Stimulated activated CD8-positive, alpha-beta memory T cell treated with anti-CD3 and anti-CD28 coated beads, Interleukin-2, amount 100 ng/mL, for 1 hour (primary cell): Measurements from ENCODE around the gene PCDHGC5.
A peak's percentile ranks its signal among the peaks of the same experiment; 100 is the strongest.

Experiments
- DNase-seq, 2 donors: peaks; one replicate each; pipeline ENCODE4 v3.0.0-alpha.2; 2020; ENCODE audit warnings: low read depth in 2 of 2

The PCDHGC5 gene

DNA sequence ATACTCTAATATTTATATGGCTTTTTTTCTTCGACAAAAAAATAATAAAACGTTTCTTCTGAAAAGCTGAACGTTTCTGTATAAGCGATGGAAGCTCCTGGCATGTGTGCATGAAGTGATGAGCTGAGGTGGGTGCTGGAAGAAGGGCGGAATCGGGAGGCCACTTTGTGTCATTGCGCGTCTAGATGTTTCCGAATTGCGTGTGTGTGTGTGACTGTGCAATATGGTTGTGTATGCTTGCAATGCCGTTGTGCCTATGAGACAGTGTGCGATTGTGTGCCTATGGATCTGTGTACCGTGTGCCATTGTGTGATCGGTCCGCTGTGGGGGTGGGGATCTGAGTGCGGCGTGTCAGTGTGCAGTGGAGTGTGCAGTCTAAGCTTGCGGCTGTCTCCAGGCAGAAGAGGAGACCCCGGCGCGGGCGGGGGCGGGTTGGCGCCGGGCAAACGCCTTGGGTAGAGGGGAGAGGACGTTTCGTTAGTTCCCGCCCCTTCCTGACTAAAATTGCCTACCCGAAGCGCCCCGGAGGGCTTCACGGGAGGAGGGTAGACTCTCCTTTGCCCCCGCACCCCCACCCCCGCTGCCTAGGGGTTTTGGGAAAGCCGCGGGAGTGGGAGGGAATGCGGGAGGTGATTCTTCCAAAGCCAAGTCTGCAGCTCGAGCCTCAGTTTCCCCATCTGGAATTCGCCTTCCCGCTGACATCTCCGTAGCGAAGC is 24.2 kb downstream of the PCDHGC5 start:
- DNase-seq, result no peak

DNA sequence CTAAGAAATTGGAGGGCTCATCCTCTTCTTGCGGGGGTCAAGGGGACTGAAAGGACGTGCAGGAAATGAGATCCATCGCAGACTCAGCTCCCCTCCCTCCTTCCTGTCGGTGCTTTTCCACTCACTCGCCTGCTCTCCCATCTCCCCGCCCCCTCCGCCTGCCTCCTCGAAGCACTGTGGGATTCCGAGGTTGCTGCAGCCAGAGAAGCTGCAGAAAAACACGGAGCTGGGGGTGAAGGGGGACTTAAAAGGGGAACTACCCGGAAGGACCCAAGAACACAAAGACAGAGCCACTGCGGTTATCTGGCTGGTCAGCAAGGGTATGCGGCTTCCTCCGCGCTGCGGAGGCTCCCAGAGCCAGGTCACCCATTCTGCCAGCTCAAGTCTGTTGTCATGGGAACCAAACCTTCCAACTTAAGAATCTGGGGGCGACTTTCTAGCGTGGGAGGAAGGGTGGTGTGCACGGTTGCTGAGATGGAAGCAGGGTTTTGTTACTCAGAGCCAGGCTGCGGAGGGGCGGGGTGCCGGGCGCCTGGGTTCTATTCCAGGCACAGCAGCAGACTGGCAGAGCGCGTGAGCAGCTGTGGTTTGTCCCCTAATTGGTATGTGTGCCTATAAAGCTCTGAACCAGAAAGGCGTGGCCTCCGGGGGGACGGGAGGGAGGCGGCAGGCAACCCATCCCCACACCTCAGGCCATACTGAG is 24.9 kb downstream of the PCDHGC5 start:
- peak in 1 of 2 donors; percentile 35 for DNase-seq

DNA sequence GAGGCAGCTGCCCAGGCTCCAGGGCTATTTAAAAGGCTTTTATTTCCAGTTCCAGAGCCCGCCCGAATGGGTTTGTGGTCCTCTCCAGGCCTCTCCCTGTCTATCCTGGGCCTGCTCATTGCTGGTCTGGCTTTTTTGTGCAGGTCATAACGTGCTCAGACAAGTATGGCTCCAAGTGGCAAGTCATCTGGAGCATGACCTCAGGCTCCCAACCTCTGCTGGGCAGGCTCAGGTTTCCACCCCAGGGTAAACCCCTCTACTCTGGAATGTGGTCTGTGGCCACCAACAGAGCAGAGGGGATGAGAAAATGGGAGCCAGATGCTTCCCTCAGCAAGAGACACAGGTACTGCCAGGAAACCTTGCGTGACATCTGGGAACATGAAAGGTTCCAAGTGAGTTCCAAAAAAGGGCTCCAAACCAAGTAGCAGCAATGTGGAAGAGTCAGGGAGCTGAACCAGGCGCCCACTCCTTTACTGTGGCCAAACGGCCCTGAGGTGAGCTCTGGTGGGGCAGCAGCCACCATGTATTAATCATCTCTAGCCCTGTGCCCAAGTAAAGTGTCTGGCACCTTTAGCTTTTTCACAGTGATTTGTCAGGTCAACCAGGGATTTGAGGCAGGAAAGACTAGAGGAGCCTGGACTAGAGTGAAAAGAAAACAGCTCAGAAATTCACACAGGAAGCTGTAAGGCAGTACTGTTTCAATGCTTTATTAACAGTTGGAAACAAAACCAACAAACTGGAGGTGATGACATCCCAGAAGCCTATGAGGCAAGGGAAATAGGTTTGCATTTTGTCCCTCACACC is 25.7 kb downstream of the PCDHGC5 start:
- DNase-seq, result no peak

DNA sequence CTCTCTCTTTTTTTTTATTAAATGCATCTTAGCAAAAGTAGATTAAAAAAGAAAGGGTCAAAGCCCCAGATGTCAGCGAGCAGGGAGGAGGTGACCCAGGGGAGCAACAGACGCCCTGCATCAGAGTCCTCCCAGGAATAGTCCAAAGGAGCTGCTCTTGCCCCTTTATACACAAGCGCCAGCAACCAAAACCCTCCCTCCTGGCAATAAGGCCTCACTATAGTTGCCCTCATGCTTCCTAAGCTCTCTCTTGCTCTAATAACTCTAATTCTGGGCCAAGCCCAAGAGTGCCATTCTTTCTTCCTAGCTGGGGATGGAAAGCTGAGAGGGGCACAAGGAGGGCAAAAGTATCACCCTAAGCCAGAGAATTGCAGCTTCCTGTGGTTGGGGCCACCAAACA is 26.3 kb downstream of the PCDHGC5 start:
- DNase-seq, result no peak

DNA sequence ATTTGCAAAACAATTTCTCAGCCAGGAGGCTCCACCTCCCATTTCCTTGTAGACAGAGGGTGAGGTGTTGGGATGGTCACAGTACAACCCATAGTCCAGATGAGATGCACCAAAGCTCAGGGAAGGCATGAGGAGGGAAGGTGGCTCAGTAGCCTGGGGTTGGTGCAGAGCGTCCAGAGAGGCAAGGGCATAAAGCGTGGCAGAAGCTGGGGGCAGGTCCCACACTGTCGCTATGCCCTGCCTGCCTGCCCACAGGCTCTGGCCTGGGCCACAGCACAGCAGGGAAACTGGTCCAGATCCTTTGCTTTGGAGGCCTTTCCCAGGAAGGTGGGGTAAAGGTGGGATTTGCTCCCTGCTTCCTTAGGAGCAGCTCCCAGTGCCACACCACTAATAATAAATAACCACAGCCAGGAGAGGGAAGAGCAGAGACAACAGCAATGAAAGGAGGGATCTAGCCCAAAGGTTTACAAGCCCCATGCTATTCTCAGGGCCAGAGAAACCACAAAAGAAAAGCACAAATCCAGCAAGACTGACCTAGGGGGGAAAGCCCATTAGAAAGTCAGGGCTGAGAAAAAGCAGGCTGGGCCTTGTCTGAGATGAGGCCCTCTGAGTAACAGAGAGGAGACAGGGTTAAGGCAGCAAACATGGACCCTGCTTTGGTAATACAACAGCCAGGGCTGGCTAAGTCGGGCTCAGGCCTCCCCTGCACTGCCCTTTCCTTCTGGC is 27.2 kb downstream of the PCDHGC5 start:
- DNase-seq, result no peak

DNA sequence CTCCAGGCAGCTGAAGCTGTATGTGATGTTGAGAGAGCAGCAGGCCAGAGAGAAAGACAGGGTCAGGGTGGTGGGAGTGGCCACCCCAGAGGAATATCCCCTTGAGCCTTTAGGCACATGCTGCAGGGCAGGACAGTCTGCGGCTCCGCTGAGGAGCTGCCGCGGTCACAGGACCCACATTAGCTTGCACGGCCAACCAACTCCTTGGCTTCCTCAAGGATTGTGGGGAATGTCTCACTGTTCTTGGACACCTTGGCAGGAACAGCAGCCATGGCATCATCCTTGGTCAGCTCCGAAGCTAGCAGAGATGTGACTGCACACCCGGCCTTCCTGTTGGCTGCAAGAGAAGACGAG is 27.8 kb downstream of the PCDHGC5 start:
- no peak for DNase-seq

DNA sequence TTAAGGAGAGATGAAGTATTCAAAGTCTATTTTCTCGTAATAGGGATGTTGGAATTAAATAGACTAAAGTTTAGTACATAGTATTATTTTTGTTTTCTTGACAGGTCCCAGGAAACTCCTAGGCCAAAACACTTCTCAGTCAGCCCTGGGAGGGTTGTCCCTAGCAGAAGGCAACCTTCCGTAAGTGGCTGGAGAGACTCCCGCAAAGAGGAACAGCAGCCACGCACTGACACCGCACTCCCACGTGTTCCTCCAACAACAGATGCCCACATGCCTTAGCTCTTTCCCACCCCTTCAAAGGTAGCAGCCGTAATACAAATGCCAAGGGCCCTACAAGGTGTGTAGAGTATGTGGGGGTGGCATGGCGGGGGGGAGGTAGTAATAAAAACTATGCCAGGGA is 28.4 kb downstream of the PCDHGC5 start:
- DNase-seq, result no peak

DNA sequence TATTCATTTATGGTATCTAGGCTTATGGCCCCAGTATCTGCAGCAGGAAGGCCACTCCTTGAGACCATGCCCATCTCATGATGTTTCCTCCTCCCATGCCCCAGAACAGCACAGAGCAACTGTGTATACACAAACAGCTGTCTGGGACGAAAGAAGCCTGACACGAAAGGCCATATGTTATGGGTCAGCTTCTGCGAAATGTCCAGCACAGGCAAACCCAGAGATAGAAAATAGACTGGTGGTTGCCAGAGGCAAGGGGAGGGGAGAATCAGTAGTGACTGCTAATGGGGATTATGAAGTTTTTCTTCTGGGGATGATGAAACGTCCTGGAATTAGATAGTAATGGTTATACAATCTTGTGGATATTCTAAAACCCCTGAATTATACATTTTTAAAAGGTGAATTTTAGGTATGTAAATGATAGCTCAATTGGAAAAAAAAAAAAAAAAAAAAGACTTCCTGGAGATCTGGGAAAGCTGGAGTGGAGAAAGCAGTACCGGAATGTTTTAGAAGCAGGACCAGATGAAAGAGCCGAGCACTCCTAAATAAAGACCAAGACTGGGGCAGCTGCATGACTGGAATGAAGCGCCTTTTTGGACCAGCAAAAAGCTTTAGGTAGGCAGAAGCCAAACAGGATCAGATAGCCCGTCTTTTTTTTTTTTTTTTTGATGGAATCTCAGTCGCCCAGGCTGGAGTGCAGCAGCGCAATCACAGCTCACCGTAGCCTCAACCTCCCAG is 29.2 kb downstream of the PCDHGC5 start:
- DNase-seq, result no peak

DNA sequence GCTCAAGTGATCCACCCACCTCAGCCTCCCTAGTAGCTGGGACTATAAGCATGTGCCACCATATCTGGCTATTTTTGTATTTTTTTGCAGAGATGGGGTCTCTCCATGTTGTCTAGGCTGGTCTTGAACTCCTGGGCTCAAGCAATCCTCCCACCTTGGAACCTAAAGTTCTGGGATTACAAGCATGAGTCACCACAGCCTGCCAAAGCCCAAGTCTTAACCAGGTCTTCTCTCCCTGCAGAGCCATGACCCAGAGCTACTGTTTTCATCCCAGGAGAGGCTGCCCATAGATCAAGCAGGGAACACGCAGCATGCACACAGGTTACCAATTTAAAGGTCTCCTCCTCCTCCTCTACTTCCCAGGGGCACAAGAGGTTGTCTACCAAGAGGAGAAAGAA is 29.7 kb downstream of the PCDHGC5 start:
- DNase-seq, result no peak

DNA sequence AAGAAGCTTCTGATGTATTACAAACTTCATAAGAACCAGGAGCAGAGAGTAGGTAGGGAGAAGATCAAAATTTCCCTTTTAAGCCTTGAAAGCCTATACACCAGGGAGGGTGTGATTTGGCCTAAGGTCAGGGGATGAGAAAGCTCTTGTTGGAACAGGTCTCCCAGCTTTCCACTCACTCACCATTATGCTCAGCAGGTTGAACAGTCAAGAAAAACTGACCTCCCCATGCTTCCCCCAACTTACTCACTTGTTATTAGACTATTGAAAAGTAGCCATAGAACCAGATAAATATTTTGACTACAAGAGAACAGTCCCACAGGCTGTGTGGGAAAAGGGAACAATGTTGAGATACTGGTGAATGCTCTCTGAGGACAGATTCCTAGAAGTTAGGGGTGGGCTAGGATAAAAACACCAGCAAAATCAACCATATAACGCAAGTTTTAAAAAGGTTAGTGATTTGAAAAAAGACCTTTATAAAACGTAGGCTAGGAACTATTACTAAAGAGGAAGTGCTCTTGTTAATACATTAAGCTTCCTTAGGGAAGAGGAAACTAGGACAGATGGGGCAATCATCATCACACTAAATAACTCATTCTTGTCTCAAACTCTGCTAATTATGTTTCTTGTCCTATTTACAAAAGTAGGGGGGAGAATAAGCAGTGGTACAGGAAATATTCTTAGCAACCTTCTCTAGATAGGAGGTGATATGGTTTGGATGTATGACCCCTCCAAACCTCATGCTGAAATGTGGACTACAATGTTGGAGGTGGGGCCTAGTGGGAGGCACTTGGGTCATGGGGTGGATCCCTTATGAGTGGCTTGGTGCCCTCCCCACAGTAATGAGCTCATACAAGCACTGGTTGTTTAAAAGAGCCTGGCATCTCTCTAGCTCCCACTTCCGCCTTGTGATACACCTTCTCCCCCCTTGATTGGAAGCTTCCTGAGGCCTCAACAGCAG is 31.0 kb downstream of the PCDHGC5 start:
- DNase-seq, result no peak

DNA sequence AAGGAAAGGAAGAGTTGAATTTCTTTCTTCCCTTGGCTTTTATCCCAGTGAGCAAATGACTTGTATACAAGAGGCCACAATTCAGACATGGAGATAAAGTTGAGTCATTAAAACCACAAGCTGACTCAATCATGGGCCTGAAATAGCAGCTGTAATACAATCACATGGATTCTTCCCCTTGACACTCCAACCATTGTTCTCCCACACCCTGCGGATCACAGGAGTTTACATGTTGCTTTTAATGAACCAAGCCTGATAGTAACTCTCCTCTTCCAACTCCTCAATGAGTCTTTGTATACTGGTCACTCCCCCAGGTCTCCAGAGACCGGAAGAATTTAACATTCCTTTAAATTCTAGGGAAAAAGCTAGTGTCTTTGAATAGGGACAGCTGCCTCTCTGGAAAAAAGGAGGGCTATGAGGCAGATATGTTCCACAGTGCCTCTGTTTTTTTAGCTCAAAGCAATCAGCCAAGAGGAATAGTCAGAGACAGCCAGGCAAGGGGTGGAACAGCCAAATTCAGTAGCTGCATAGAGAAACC is 32.4 kb downstream of the PCDHGC5 start:
- DNase-seq, result no peak

DNA sequence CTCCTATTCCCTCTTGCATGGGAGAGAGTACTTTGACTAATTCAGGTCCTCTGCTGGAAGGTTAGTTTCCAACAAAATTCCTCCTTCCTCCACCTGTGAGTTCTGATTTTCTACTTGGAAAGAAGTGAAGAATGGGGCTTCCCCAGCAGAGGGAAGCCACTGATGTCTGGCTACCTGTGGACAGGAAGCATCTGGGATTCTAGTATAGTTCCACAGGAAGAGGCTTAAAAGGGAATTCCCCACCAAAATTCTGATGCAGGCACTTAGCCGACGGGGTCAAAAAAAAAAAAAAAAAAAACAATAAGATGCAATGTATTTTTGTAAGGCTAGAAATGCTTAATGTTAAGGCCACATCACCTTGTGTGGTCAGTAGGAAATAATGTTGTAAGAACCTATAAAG is 33.4 kb downstream of the PCDHGC5 start:
- DNase-seq, result no peak

DNA sequence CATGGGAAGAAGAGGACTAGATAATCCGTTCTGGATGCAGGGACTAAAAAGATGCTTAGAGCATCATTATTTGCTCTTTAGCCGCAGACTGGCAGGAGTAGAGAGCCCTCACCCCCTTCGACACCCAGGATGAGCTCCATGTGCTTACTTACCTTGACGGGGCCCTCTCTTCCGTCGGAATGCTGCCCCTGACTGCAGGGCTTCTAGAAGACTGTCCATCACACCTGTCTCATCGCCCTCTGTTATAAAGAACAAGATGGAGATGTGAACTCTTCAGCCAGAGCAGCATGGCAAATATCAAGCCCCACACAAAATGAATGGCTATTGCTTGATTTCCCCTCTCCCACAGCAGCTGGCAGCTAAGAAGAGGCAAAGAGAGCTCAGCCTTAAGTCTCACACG is 35.1 kb downstream of the PCDHGC5 start:
- no peak for DNase-seq

DNA sequence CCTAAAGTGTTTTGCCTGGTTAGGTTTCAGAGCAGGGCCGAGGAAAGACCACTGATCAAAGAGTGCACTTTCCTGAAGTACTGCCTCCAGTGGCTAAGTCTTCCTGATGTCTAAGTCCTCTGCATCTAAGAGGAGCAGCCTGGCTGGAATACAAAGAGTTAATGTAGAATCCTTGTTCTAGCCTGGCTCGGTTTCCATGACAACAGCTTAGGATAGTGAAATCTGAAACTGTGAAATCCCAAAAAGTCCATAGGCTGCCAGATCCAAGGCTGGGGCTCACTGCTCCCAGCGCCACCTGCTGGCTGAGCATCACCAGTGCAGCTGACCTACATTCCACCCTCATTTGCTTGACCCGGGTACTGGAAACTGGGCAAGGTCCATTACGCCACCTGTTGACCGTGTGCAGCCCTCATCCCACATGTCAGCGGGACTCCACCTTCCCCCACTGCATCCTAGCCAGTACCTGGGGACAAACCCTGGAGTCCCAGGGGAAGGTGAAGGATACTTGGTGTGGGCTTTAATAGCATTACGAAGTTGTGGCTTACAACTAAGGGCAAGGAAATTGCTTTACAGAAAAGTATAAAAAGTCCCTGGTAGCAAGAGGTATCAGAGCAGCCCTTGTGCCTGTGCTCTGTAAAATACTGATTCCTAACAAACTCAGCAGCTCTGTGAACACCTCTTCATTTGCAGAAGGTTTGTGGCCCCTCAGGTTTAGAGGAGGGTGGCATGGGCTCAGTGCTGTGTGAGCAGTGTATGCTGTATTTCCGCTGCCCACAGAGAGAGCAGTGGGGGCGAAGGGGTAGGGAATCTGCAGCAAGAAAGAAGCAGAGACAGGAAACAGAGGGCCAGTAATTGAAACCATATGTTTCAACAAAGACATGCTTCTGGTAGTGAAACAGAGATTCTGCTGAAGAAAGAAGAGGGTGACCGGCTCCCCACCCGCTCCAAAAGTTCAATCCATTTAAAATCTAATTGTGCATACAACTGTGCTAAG is 36.0 kb downstream of the PCDHGC5 start:
- no peak for DNase-seq

DNA sequence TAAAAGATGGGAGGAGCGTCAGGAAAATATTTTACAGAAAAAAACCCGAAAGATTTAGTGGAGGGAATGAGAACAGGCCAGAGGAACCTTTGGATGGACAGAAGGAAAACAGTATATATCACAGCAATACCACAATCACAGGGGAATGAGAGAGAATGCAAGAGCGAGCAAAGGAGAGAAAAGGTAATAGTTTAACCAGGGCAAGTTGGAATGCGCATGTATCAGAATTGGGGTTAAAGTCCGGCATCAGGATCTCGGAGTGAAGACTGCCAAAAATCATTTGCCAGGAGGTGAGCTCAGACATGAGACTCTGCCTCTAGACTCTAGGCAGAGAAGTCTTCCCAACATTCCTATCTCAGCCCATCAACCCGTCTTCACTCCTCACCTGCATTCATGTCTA is 36.8 kb downstream of the PCDHGC5 start:
- no peak for DNase-seq

DNA sequence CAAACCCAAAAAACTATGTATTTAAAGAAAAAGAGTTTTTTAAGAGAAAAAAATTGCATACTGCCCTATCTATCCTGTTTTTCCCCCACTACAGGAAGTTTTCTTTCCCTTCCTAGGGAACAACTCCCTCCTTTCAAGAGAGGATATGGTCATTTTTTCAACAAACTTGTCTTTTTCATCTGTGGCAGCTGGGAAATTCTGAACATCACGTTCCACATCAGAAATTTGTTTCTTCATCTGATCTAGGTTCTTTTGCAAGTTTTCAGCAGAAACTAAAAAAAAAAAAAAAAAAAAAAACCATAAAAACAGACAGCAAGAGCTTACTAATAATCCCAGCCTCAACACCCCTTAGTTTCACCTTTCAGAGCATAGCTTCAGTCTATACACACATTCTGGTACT is 38.5 kb downstream of the PCDHGC5 start:
- DNase-seq, result no peak

DNA sequence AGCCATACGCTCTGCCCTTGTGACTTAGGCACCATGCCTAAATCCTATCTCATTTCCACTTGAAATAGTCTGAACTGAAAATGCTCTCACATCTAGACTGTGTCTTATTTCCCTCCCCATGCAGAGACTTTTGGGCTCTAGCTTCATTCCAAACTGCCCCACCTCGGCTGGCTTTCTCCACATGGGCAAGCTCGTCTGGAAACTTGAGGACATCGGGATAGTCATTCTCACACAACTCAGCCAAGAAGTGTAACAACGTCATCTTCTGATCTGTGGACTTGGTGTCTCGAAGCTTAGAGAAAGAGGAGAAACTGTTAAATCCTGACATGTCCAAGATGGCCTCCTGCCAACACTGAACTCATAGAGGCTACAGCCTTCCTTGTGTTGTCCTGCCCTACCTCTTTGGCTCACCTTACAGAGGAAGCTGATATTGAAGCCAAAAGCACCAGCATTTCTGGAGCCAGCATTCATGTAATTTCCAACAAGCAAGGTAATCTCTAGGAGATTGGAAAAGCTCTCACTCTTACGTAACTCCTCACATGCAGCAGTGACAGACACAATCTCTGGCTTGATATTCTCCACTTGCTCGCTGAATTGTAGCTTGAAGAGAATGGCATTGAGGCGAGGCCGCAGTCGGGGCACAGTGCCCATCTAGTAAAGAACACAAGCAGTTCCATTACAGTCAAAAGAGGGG is 39.6 kb downstream of the PCDHGC5 start:
- no peak for DNase-seq

DNA sequence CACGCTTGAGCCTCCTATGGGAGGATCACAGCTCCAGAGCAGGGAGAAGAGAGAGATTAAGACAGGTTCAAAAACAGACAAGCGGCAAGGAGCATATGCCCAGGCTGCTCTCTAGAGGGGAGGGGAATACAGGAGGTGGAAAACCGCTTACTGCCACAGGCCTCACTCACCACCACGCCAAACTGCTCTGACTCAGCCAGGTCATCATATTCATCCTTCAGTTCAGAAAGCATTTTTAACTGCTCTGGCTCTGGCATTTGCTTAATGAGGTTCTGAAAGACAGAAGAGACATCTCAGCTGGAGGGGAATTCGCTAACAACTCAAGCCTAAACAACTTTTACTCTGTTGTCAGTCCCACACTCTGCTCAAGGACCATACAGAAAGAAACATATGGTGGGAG is 40.1 kb downstream of the PCDHGC5 start:
- DNase-seq, result no peak
